GM23338 (cell line): ENCODE measurements around the gene RFNG. TPM values are rescaled to one million over a fixed set of nuclear protein-coding genes. Genes with fewer than 3 reads are reported as not detected.

ENCODE experiments used
- ATAC-seq: fragments of 200-7000 bp; cut with Tn5 transposase; 3 replicates; pipeline ENCODE4 v1.9.1; 2020
- DNase-seq: peaks from one replicate; pipeline ENCODE4 v3.0.0-alpha.2; 2015; ENCODE audit warnings: low spot score
- H2AFZ ChIP-seq: fragments of 200-600 bp; sonication (generic); 2 replicates; pipeline ENCODE4 v1.8.0; 2016; ENCODE audit warnings: antibody characterized with exemption, mild to moderate bottlenecking, moderate library complexity
- H3F3A ChIP-seq: fragments of 200-600 bp; sonication (generic); replicated peaks from 2 replicates; pipeline ENCODE4 v1.8.0; 2017; ENCODE audit warnings: antibody characterized with exemption, mixed run types, low read depth
- H3K27ac ChIP-seq: fragments of 200-600 bp; sonication (generic); 2 replicates; pipeline ENCODE4 v1.6.1; 2016; ENCODE audit warnings: low read depth
- H3K27me3 ChIP-seq: fragments of 200-600 bp; sonication (generic); 2 replicates; pipeline ENCODE4 v1.8.0; 2016; ENCODE audit warnings: mild to moderate bottlenecking, mixed run types, moderate library complexity; ENCODE audit not compliant: insufficient read depth
- H3K36me3 ChIP-seq: fragments of 200-600 bp; sonication (generic); 2 replicates; pipeline ENCODE4 v1.8.0; 2016; ENCODE audit warnings: mild to moderate bottlenecking; ENCODE audit not compliant: insufficient read depth
- H3K4me1 ChIP-seq: fragments of 200-600 bp; sonication (generic); 2 replicates; pipeline ENCODE4 v1.8.0; 2016; ENCODE audit warnings: mild to moderate bottlenecking, moderate library complexity; ENCODE audit not compliant: insufficient read depth
- H3K4me2 ChIP-seq: fragments of 200-600 bp; sonication (generic); 2 replicates; pipeline ENCODE4 v1.7.1; 2017; ENCODE audit warnings: mixed run types
- H3K4me3 ChIP-seq: fragments of 200-600 bp; sonication (generic); 2 replicates; pipeline ENCODE4 v1.6.1; 2016; ENCODE audit warnings: mixed run types
- H3K79me2 ChIP-seq: fragments of 200-600 bp; sonication (generic); replicated peaks from 2 replicates; pipeline ENCODE4 v1.8.0; 2017; ENCODE audit warnings: mild to moderate bottlenecking; ENCODE audit not compliant: insufficient read depth
- H3K9me2 ChIP-seq: fragments of 200-600 bp; sonication (generic); 2 replicates; pipeline ENCODE4 v1.8.0; 2017; ENCODE audit not compliant: insufficient read depth
- H4K20me1 ChIP-seq: fragments of 200-600 bp; sonication (generic); replicated peaks from 2 replicates; pipeline ENCODE4 v1.8.0; 2017; ENCODE audit warnings: mild to moderate bottlenecking; ENCODE audit not compliant: insufficient read depth
- H3K27ac Mint-ChIP-seq: 2 replicates; pipeline ENCODE4 v1.8.0; 2020; ENCODE audit warnings: inconsistent platforms, mild to moderate bottlenecking, moderate library complexity, mixed read lengths
- H3K27me3 Mint-ChIP-seq: 3 replicates; pipeline ENCODE4 v1.8.0; 2022; ENCODE audit warnings: low read depth, mild to moderate bottlenecking, moderate library complexity, mixed read lengths, inconsistent platforms; ENCODE audit not compliant: insufficient read depth, poor library complexity
- H3K36me3 Mint-ChIP-seq: 3 replicates; pipeline ENCODE4 v1.8.0; 2021; ENCODE audit warnings: low read depth, mild to moderate bottlenecking, inconsistent platforms, moderate library complexity, mixed read lengths
- H3K4me1 Mint-ChIP-seq: 3 replicates; pipeline ENCODE4 v1.8.0; 2020; ENCODE audit warnings: mild to moderate bottlenecking, inconsistent platforms, mixed read lengths
- H3K4me3 Mint-ChIP-seq: 3 replicates; pipeline ENCODE4 v1.8.0; 2021; ENCODE audit warnings: moderate library complexity, mild to moderate bottlenecking, inconsistent platforms, mixed read lengths
- H3K9me3 Mint-ChIP-seq: 3 replicates; pipeline ENCODE4 v1.8.0; 2020; ENCODE audit warnings: moderate library complexity, mild to moderate bottlenecking, inconsistent platforms, mixed read lengths
- CREB1 ChIP-seq: fragments of 250-450 bp; sonication (Bioruptor Pico); IDR thresholded peaks from 2 replicates; pipeline ENCODE4 v1.5.0; 2020; ENCODE audit warnings: low read depth, mild to moderate bottlenecking, moderate library complexity
- POLR2AphosphoS5 ChIP-seq: IDR thresholded peaks from 2 replicates; pipeline ENCODE4 v1.6.1; 2016; ENCODE audit warnings: antibody characterized with exemption, low read depth
- ZNF331 ChIP-seq: fragments of 250-450 bp; sonication (Bioruptor Pico); IDR thresholded peaks from 2 replicates; pipeline ENCODE4 v1.5.0; 2020; ENCODE audit warnings: low read depth, mild to moderate bottlenecking, moderate library complexity
- polyA plus RNA-seq: library from polyadenylated mRNA; unstranded; fragments of >200 nt; fragmentation: Nextera tagmentation; extraction: Ambion mirVana; gene quantifications from 2 replicates; pipeline ENCODE4 v1.2.1, GENCODE V29; 2016
- total RNA-seq: library from RNA; depleted of rRNA; stranded (reverse); fragments of >200 nt; shearing (Covaris generic); gene quantifications from 2 replicates; pipeline ENCODE4 v1.2.3, GENCODE V29; 2014
- TF ChIP-seq, protein P1 (sequence below): IDR thresholded peaks from one replicate; pipeline ENCODE4 v1.6.1; 2018; ENCODE audit warnings: antibody characterized with exemption; ENCODE audit not compliant: unreplicated experiment
- TF ChIP-seq, protein P2 (sequence below), 2 experiments: fragments of 200-600 bp in 1 of 2; sonication (generic) in 1 of 2; conservative IDR thresholded peaks; 2 replicates each; pipeline versions ENCODE4 v1.5.1 to v1.6.1; 2016 to 2017; ENCODE audit warnings: antibody characterized with exemption in 2 of 2, low read depth in 2 of 2, mild to moderate bottlenecking in 2 of 2, moderate library complexity in 1 of 2
- TF ChIP-seq, protein P3 (sequence below): fragments of 250-450 bp; sonication (Bioruptor Pico); IDR thresholded peaks from 2 replicates; pipeline ENCODE4 v1.5.0; 2020; ENCODE audit warnings: mild to moderate bottlenecking, moderate library complexity

Gene RFNG
- total and polyA plus RNA-seq, 2 experiments from 2014 or later = 18.0 to 44.7 TPM

DNA sequence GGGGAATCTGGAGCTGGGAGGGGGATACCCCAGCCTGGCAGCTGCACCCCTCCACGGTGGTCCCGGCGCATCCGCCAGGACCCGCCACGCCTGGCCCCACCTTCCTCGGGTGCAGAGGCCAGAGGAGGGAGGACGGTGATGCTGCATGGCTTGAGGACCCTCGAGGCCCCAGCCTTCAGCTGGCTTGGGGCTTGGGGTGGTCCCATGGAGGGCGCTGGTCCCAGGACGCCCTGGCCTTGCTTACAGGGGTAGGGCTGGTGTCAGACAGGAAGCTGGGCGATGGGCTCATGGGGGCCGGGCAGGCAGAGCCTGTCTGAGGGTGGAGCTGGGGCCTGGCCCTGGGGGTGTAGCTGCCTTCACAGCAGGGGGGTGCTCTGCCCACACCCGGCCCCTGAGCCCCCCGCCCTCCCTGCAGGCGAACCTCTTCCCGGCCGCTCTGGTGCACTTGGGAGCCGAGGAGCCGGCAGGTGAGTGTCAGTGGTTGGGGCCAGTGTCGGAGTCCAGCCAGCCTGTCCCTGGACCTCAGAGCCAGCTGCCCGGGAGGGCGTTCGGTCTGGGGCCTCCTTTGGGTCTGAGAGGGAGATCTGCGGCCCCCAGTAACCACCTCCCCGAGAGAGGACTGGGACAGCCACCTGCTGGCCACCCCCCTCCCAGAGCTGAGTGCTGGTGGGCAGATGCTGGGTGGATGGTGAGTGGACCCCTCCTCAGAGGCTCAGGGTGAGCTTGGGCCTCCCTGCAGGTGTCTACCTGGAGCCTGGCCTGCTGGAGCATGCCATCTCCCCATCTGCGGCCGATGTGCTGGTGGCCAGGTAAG, 35.3 kb downstream of the RFNG start (continued):
- TF ChIP-seq CREB1 (CRISPR knock-in tag) = no peak
- TF ChIP-seq POLR2AphosphoS5 = no peak
- no peak for TF ChIP-seq ZNF331 (CRISPR knock-in tag)
- TF ChIP-seq, protein P1, sequence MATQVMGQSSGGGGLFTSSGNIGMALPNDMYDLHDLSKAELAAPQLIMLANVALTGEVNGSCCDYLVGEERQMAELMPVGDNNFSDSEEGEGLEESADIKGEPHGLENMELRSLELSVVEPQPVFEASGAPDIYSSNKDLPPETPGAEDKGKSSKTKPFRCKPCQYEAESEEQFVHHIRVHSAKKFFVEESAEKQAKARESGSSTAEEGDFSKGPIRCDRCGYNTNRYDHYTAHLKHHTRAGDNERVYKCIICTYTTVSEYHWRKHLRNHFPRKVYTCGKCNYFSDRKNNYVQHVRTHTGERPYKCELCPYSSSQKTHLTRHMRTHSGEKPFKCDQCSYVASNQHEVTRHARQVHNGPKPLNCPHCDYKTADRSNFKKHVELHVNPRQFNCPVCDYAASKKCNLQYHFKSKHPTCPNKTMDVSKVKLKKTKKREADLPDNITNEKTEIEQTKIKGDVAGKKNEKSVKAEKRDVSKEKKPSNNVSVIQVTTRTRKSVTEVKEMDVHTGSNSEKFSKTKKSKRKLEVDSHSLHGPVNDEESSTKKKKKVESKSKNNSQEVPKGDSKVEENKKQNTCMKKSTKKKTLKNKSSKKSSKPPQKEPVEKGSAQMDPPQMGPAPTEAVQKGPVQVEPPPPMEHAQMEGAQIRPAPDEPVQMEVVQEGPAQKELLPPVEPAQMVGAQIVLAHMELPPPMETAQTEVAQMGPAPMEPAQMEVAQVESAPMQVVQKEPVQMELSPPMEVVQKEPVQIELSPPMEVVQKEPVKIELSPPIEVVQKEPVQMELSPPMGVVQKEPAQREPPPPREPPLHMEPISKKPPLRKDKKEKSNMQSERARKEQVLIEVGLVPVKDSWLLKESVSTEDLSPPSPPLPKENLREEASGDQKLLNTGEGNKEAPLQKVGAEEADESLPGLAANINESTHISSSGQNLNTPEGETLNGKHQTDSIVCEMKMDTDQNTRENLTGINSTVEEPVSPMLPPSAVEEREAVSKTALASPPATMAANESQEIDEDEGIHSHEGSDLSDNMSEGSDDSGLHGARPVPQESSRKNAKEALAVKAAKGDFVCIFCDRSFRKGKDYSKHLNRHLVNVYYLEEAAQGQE = no peak
- TF ChIP-seq, protein P2, sequence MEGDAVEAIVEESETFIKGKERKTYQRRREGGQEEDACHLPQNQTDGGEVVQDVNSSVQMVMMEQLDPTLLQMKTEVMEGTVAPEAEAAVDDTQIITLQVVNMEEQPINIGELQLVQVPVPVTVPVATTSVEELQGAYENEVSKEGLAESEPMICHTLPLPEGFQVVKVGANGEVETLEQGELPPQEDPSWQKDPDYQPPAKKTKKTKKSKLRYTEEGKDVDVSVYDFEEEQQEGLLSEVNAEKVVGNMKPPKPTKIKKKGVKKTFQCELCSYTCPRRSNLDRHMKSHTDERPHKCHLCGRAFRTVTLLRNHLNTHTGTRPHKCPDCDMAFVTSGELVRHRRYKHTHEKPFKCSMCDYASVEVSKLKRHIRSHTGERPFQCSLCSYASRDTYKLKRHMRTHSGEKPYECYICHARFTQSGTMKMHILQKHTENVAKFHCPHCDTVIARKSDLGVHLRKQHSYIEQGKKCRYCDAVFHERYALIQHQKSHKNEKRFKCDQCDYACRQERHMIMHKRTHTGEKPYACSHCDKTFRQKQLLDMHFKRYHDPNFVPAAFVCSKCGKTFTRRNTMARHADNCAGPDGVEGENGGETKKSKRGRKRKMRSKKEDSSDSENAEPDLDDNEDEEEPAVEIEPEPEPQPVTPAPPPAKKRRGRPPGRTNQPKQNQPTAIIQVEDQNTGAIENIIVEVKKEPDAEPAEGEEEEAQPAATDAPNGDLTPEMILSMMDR (conservative IDR thresholded peaks at IDR 0.05; ENCODE audit: low read depth in 2 of 2) = no peak

DNA sequence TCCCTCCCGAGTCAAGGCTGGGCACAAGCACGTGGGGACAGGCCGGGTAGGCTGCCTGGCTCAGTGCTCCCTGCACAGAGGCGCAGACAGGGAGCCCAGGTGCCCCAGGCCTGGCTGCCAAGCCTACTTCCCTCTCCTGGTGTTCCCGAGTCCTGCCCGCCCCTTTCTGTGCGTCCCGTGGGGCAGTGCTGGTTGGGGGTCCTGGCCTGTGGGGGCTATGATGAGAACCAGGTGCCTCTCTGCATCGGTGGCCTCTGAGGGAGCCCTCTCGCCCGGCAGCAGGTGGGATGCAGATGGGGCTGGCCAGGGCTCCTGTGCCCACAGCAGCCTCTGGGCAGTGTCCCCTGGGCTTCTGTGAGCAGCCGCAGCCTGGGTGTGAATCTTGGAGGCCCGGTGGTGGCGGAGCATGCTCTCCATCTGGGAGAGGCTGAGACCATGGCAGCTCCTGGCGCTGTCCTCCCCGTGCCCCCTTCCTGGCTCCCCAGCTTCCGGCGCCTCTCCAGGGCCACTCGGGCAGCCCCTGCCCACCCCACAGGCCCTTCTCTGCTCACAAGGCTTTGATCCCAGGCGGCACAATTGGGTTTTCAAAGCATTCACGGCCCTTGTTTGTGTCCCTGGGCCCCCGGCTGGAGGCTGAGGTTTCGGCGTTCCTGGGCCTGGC, 36.2 kb downstream of the RFNG start:
- no peaks in the 10 kb centered on the region; the same call in 1 of the 2 replicates for H3K4me1 ChIP-seq
- no peak overlapping the region for H3K4me3 ChIP-seq
- DNase-seq (no peak), ATAC-seq (no peak)
- no peaks in the 10 kb centered on the region for H3K9me2 ChIP-seq
- H3K27ac ChIP-seq = no peak overlapping the region
- 0 out of 2 replicates have a peak, but pooled peaks cover 7% of the 10 kb centered on the region for H3F3A ChIP-seq
- no peaks in the 10 kb centered on the region for H3K79me2 ChIP-seq
- no peaks in the 10 kb centered on the region for H3K27me3 ChIP-seq
- Mint-ChIP-seq H3K4me3 (no peak overlapping the region), H3K27me3 (peaks cover 10% of the 10 kb centered on the region), H3K9me3 (no peaks in the 10 kb centered on the region), H3K36me3 (peaks cover 6% of the 10 kb centered on the region; the same call in 1 of the 3 replicates), H3K4me1 (no peaks in the 10 kb centered on the region), H3K27ac (no peak overlapping the region)
- no peaks in the 10 kb centered on the region for H3K36me3 ChIP-seq
- TF ChIP-seq, protein P3, sequence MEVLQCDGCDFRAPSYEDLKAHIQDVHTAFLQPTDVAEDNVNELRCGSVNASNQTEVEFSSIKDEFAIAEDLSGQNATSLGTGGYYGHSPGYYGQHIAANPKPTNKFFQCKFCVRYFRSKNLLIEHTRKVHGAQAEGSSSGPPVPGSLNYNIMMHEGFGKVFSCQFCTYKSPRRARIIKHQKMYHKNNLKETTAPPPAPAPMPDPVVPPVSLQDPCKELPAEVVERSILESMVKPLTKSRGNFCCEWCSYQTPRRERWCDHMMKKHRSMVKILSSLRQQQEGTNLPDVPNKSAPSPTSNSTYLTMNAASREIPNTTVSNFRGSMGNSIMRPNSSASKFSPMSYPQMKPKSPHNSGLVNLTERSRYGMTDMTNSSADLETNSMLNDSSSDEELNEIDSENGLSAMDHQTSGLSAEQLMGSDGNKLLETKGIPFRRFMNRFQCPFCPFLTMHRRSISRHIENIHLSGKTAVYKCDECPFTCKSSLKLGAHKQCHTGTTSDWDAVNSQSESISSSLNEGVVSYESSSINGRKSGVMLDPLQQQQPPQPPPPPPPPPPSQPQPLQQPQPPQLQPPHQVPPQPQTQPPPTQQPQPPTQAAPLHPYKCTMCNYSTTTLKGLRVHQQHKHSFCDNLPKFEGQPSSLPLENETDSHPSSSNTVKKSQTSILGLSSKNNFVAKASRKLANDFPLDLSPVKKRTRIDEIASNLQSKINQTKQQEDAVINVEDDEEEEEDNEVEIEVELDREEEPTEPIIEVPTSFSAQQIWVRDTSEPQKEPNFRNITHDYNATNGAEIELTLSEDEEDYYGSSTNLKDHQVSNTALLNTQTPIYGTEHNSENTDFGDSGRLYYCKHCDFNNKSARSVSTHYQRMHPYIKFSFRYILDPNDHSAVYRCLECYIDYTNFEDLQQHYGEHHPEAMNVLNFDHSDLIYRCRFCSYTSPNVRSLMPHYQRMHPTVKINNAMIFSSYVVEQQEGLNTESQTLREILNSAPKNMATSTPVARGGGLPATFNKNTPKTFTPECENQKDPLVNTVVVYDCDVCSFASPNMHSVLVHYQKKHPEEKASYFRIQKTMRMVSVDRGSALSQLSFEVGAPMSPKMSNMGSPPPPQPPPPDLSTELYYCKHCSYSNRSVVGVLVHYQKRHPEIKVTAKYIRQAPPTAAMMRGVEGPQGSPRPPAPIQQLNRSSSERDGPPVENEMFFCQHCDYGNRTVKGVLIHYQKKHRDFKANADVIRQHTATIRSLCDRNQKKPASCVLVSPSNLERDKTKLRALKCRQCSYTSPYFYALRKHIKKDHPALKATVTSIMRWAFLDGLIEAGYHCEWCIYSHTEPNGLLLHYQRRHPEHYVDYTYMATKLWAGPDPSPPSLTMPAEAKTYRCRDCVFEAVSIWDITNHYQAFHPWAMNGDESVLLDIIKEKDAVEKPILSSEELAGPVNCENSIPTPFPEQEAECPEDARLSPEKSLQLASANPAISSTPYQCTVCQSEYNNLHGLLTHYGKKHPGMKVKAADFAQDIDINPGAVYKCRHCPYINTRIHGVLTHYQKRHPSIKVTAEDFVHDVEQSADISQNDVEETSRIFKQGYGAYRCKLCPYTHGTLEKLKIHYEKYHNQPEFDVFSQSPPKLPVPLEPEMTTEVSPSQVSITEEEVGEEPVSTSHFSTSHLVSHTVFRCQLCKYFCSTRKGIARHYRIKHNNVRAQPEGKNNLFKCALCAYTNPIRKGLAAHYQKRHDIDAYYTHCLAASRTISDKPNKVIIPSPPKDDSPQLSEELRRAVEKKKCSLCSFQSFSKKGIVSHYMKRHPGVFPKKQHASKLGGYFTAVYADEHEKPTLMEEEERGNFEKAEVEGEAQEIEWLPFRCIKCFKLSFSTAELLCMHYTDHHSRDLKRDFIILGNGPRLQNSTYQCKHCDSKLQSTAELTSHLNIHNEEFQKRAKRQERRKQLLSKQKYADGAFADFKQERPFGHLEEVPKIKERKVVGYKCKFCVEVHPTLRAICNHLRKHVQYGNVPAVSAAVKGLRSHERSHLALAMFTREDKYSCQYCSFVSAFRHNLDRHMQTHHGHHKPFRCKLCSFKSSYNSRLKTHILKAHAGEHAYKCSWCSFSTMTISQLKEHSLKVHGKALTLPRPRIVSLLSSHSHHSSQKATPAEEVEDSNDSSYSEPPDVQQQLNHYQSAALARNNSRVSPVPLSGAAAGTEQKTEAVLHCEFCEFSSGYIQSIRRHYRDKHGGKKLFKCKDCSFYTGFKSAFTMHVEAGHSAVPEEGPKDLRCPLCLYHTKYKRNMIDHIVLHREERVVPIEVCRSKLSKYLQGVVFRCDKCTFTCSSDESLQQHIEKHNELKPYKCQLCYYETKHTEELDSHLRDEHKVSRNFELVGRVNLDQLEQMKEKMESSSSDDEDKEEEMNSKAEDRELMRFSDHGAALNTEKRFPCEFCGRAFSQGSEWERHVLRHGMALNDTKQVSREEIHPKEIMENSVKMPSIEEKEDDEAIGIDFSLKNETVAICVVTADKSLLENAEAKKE (CRISPR knock-in tag) = no peak
- no peak overlapping the region for H2AFZ ChIP-seq
- no peaks in the 10 kb centered on the region; the same call in 1 of the 2 replicates for H4K20me1 ChIP-seq
- H3K4me2 ChIP-seq = no peak overlapping the region
